ENCODE data around the gene FBXO46. TPM values are rescaled to one million over a fixed set of nuclear protein-coding genes. Genes with fewer than 3 reads are reported as not detected.

FBXO46 gene
- total and polyA plus RNA-seq, 4 donors, result 1.2 to 4.5 (median 3.6) TPM

DNA sequence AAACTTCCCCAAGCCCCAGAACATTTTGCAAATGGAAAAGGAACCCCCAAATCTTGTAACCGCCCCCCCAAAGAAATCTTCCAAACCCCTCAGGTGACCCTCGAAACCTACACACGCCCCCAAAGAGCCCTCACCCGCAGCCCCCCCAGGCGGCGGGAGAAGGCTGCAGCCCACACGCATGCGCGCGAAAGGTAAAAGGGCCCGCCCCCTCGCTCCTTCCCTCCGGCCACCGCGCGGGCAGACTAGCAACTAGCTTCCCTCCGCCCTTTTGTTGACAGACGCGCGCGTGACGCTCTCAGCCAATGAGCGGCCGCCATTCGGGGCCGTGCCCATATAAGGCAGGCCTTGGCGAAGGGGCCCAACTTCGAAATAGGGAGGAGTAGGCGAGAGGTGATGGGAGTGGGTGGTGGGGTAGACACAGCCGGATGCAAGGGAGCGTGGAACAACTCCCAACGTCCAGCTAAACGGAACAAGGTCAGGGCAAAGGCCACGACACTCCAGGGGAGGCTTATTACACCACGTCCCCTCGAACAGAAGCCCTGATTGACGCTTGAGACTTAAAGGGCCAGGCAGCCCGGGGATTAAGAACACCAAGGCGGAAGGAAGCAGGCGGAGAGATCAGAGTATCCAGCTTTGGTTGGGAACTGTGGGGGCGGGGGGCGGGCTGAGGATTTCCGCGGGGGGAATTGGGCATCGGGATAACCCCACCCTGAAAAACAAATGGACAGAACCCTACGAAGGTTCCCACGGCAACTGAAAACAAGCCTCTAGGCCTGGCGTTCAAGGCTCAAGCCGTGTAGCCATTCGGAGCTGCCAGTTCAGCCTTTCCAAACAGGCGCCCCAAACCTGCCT is 13.3 kb downstream of the FBXO46 start:
- DNase-seq (ENCODE audit: low spot score), result peak; percentile 96
- peaks cover 5 to 25% (median 17%) of the 10 kb centered on the region in 4 donors for H3K4me1 ChIP-seq (ENCODE audit: control insufficient read depth in 4 of 4, insufficient read depth in 4 of 4, low read length in 3 of 4)

More for the DNA sequence above, 13.3 kb downstream of the FBXO46 start:
- Histone ChIP-seq H3K27ac (ENCODE audit: low read depth in 1 of 2, low read length in 2 of 2) (peak overlapping the region; percentile 92 to 96), H3K9me3 (ENCODE audit: control insufficient read depth in 4 of 4, low read length in 3 of 4) (no peaks in the 10 kb centered on the region), H3K9ac (ENCODE audit: low read depth in 1 of 2, low read length in 2 of 2) (peak overlapping the region; percentile 87 to 100), H3K36me3 (ENCODE audit: control insufficient read depth in 4 of 4, insufficient read depth in 3 of 4, low read depth in 1 of 4, low read length in 3 of 4) (peaks cover 0 to 7% (median 5%) of the 10 kb centered on the region in 4 donors), H3K27me3 (ENCODE audit: control insufficient read depth in 4 of 4, insufficient read depth in 4 of 4, low read length in 3 of 4) (no peaks in the 10 kb centered on the region), H3K4me3 (ENCODE audit: low read depth in 1 of 3, low read length in 3 of 3) (peak overlapping the region; percentile 60 to 84 (median 67))
- TF ChIP-seq HNF4G (IDR thresholded peaks at IDR 0.05) (peak; percentile 80), HNF4A (conservative IDR thresholded peaks at IDR 0.05) (peak; percentile 87 to 92), TAF1 (conservative IDR thresholded peaks at IDR 0.05) (peak; percentile 53), EGR1 (IDR thresholded peaks at IDR 0.05; ENCODE audit: low read depth in 2 of 2) (peak; percentile 94 to 97), SP1 (IDR thresholded peaks at IDR 0.05) (peak; percentile 98), FOXA2 (IDR thresholded peaks at IDR 0.05) (peak; percentile 79), RXRA (IDR thresholded peaks at IDR 0.05) (peak; percentile 96 to 97), FOXA1 (IDR thresholded peaks at IDR 0.05) (peak; percentile 84), RAD21 (IDR thresholded peaks at IDR 0.05) (peak in 1 of 2 donors; percentile 62), YY1 (IDR thresholded peaks at IDR 0.05) (peak; percentile 93), NR2F2 (IDR thresholded peaks at IDR 0.05) (peak; percentile 100), GABPA (IDR thresholded peaks at IDR 0.05 in 1 of 2, conservative IDR thresholded peaks at IDR 0.05 in 1 of 2) (peak; percentile 52 to 84), JUND (IDR thresholded peaks at IDR 0.05) (peak; percentile 46 to 64)
- TF ChIP-seq, protein P1, sequence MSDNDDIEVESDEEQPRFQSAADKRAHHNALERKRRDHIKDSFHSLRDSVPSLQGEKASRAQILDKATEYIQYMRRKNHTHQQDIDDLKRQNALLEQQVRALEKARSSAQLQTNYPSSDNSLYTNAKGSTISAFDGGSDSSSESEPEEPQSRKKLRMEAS (IDR thresholded peaks at IDR 0.05), result peak; percentile 99
- TF ChIP-seq, protein P2, sequence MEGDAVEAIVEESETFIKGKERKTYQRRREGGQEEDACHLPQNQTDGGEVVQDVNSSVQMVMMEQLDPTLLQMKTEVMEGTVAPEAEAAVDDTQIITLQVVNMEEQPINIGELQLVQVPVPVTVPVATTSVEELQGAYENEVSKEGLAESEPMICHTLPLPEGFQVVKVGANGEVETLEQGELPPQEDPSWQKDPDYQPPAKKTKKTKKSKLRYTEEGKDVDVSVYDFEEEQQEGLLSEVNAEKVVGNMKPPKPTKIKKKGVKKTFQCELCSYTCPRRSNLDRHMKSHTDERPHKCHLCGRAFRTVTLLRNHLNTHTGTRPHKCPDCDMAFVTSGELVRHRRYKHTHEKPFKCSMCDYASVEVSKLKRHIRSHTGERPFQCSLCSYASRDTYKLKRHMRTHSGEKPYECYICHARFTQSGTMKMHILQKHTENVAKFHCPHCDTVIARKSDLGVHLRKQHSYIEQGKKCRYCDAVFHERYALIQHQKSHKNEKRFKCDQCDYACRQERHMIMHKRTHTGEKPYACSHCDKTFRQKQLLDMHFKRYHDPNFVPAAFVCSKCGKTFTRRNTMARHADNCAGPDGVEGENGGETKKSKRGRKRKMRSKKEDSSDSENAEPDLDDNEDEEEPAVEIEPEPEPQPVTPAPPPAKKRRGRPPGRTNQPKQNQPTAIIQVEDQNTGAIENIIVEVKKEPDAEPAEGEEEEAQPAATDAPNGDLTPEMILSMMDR (IDR thresholded peaks at IDR 0.05; ENCODE audit: low read depth, low read length, missing input control), result peak; percentile 24
- TF ChIP-seq, protein P3, sequence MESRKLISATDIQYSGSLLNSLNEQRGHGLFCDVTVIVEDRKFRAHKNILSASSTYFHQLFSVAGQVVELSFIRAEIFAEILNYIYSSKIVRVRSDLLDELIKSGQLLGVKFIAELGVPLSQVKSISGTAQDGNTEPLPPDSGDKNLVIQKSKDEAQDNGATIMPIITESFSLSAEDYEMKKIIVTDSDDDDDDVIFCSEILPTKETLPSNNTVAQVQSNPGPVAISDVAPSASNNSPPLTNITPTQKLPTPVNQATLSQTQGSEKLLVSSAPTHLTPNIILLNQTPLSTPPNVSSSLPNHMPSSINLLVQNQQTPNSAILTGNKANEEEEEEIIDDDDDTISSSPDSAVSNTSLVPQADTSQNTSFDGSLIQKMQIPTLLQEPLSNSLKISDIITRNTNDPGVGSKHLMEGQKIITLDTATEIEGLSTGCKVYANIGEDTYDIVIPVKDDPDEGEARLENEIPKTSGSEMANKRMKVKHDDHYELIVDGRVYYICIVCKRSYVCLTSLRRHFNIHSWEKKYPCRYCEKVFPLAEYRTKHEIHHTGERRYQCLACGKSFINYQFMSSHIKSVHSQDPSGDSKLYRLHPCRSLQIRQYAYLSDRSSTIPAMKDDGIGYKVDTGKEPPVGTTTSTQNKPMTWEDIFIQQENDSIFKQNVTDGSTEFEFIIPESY (IDR thresholded peaks at IDR 0.05), result peak; percentile 94
- TF ChIP-seq, protein P4, sequence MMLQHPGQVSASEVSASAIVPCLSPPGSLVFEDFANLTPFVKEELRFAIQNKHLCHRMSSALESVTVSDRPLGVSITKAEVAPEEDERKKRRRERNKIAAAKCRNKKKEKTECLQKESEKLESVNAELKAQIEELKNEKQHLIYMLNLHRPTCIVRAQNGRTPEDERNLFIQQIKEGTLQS (IDR thresholded peaks at IDR 0.05), result no peak
- TF ChIP-seq, protein P5, sequence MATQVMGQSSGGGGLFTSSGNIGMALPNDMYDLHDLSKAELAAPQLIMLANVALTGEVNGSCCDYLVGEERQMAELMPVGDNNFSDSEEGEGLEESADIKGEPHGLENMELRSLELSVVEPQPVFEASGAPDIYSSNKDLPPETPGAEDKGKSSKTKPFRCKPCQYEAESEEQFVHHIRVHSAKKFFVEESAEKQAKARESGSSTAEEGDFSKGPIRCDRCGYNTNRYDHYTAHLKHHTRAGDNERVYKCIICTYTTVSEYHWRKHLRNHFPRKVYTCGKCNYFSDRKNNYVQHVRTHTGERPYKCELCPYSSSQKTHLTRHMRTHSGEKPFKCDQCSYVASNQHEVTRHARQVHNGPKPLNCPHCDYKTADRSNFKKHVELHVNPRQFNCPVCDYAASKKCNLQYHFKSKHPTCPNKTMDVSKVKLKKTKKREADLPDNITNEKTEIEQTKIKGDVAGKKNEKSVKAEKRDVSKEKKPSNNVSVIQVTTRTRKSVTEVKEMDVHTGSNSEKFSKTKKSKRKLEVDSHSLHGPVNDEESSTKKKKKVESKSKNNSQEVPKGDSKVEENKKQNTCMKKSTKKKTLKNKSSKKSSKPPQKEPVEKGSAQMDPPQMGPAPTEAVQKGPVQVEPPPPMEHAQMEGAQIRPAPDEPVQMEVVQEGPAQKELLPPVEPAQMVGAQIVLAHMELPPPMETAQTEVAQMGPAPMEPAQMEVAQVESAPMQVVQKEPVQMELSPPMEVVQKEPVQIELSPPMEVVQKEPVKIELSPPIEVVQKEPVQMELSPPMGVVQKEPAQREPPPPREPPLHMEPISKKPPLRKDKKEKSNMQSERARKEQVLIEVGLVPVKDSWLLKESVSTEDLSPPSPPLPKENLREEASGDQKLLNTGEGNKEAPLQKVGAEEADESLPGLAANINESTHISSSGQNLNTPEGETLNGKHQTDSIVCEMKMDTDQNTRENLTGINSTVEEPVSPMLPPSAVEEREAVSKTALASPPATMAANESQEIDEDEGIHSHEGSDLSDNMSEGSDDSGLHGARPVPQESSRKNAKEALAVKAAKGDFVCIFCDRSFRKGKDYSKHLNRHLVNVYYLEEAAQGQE (IDR thresholded peaks at IDR 0.05), result peak; percentile 89
- WGBS, result under 1% methylated on average over 51 of the region's 51 CpGs

All from liver (tissue), 9 donors.